ENCODE data around the gene KIAA1671.

Gene KIAA1671

DNA sequence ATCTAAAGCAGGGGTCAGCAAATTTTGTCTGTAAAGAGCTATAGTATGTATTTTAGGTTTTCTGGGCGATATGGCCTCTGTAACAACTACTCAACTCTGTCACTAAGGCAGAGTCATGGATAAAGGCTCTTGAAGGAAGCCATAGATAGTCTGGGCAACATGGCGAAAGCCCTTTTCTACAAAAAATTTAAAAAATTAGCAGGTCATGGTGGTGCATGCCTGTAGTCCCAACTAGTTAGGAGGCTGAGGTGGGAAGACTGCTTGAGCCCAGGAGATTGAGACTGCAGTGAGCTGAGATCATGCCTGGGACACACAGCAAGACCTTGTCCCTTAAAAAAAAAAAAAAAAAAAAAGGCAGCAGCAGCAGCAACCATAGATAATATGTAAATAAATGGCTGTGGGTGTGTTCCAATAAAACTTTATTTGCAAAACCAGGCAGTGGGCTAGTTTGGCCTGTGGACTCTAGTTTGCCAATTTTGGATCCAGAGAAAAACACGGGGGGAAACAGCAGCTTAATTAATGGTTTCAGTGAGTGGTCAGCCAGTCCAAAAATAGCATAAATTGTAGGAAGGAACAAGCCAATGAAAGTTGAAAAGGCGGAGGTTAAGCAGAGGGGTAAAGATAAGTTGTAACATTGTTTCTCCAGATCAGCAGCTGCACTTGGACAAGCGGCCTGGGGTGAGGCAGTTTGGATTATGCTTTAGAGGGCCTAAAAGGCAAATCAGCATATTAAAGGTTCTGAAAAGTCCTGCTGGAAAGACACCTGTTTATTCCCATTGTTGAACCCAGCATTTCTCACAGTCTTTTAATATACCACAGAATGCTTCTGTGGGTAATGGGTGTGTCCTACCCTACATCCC is 62.6 kb downstream of the KIAA1671 start:
- DNase-seq (ENCODE audit: low read depth in 2 of 2): no peak

- no peak for DNase-seq (ENCODE audit: low read depth in 2 of 2)
Observed at GRCh38 chr22:25016311-25016710, 63.8 kb downstream of the KIAA1671 start.

DNA sequence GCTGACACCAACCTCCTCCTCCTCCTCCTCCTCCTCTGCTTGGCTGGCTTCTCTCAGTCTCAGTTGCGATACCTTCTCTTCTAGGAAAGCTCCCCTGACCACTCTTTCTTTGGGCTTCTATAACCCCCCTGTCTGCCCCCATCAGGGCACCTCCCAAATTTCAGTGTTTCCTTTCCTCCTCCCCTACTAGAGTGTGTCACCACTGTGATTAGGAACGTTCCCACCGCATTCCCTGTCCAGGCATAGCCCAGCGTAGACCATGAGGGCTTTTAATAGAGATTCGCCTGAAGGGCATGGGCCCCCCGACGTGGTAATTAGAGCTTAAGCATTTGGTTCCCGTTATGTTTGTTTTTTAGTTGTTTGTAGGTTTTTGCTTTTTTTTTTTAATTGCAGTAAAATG is 65.5 kb downstream of the KIAA1671 start:
- no peak for DNase-seq (ENCODE audit: low read depth in 2 of 2)

GRCh38 chr22:25019427-25020184 is 67.1 kb downstream of the KIAA1671 start:
- DNase-seq (ENCODE audit: low read depth in 2 of 2): no peak

DNA sequence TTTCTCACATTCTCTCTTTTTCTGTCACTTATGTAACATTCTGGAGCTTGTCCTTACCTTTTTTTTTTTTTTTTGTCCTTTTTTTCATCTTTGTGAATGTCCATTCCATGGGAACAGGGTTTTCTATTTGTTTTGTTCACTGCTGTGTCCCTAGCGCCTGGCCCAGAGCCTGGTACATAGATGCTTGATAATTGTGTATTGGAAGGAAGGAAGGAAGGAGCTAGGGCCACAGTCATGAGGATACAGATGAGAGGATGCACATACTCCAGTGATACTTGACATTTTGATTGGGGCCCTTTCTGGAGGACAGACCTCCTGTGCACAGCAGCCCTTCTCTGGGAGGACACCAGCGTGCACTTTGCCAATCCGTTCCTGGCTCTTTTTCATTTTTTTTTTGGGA is 68.9 kb downstream of the KIAA1671 start:
- DNase-seq (ENCODE audit: low read depth in 2 of 2): no peak

- DNase-seq (ENCODE audit: low read depth in 2 of 2): no peak
Observed at GRCh38 chr22:25021976-25022711, 69.6 kb downstream of the KIAA1671 start.

- no peak for DNase-seq (ENCODE audit: low read depth in 2 of 2)
Observed at GRCh38 chr22:25023879-25024278, 71.4 kb downstream of the KIAA1671 start.

DNA sequence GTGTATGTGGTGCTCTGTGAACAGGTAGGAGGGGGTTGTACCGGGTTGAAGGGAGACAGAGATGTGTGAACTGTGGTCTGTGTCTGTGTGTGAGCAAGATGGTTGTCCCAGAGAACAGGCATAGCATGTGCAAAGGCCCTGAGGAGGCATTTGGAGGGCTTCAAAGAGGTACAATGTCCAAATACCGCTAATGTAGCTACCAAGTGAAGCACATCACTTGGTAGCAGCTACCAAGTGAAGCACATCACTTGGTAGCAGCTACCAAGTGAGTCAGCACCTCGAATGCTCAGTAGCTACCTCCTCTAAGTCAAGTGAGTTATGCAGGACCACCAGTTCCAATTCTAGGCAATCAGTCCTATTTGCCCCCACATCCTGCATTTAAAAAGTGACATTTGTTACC is 72.4 kb downstream of the KIAA1671 start:
- DNase-seq (ENCODE audit: low read depth in 2 of 2): no peak

DNA sequence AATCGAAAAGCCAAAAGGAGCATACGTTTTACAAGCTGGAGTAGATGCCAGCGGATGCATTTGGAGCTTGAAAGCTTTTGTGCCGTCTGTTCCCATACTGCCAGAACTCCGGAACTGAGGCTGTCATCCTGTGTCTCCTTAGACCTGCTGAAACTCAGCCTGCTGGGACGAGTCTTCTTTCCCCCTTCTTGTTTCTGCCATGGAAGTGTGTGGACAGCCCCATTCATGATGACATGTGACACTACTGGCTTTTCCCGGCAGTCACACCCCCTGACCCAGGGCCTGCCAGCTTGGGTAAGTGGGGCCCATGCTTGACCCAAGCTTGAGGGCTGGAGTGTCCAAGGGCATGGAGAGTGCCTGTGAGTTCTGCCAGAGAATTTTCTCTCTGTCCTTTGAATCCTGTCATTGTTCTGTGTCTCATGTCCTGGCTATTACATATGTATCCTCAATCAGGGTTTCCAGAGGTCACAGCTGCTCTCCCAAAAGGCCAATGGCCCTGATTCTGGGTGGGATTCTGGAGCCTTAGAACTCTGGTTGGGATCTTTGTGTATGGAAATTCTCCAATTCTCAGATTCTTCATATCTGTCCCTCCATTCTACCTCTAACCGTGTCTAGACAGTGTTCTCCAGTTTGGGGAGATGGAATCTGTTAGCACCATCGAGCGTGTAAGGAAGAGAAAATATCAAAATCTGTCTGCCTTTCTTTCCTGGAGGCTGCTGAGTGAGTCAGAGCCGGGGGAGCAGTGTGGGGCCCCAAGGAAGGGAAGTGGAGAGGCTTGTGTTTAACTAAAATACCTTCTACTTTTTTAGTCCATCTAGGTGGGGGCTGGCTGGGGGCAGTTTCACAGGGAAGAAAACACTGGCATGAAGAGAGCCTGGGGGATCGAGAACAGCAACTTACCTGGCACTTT is 73.2 kb downstream of the KIAA1671 start:
- DNase-seq (ENCODE audit: low read depth in 2 of 2): no peak

DNA sequence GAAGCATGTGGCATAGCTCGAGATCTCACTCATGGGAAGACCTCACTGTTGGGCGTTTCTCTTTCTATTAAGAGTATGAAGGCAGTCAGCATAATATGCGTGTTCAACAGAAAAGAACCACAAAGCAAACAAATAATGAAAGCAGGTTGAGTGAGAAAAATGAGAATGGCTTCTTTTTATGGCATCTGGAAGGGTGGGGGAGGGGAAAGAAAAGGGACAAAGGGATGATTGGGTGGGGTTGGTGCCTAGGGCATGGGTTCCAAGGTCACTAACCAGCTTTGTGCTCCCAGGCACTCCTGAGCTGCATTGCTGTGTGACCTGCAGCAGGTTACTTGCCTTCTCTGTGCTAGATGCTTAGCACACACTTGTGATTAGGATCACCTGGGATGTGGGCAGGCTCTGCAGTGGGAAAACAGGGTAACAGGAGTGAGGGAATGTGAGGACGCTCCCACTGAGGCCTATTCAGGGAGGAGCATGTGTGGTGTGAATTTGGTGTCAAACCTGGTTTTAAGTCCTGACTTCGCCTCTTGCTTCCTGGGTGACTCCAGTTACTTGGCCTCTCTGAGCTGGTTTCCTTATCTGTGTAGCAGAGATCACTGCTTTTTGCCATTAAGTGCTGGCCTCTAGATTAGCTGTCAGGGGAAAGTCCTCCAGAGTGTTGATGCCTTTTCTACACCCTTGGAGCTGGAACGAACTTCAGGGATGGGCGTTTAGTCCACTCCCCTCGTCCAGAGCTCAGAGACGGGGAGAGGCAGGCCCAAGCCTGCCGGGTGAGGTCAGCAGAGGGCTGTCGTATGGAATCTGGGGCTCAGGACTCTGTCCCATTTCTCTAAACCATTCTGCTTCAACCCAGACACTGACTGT is 74.8 kb downstream of the KIAA1671 start:
- DNase-seq (ENCODE audit: low read depth in 2 of 2): no peak

GRCh38 chr22:25027959-25028840 is 75.7 kb downstream of the KIAA1671 start:
- DNase-seq (ENCODE audit: low read depth in 2 of 2): no peak

- DNase-seq (ENCODE audit: low read depth in 2 of 2): no peak
Observed at GRCh38 chr22:25028841-25029141, 76.3 kb downstream of the KIAA1671 start.

DNA sequence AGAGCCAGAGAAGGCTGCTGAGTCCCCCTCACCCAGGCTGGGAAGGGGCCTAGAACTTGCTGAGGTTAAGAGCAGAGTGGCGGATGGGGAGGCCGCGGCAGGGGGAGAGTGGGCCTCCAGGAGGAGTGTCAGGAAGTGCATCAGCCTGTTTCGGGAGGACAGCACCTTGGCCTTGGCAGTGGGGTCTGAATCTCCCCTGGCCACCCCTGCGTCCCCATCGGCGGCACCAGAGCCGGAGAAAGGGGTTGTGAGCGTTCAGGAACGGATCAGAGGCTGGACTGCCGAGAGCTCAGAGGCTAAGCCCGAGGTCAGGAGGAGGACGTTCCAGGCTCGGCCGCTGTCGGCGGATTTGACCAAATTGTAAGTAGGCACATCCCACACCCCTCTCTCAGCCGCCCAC is 76.7 kb downstream of the KIAA1671 start:
- no peak for DNase-seq (ENCODE audit: low read depth in 2 of 2)

DNA sequence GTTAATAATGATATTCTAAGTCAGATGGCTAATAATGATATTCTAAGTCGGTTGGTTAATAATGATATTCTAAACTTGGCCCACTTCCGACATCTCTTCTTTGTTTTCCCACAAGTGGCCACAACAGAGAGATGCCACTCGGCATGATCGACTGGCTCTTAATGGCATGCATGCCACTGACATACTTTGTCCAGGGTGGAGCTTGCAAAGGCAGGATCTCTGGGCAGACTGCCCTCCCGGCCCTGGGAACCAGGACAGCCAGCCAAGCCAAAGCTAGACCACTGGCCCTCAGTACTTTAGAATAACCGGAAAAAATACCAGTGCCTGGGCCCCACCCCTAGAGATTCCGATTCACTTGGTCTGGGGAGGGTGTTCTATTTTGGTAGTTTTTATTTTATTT is 78.1 kb downstream of the KIAA1671 start:
- no peak for DNase-seq (ENCODE audit: low read depth in 2 of 2)

DNA sequence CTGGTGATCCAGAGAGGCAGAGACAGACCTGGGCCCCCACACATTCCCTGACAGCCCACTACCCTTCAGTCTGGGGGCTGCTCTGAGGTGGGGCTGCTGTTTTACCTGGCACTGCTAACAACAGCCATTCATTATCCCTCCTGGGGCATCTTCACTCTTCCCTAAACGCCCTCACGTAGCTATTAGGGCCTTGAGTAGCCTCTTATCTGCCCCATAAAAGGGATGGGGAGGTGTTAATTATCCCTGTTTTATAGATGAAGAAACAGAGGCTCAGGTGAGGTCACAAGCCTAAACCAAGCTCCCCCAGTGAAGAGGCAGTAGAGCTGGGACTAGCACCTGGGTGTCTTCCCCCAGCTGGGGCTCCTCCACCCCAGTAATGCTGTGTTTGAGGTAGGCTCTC is 79.5 kb downstream of the KIAA1671 start:
- DNase-seq (ENCODE audit: low read depth in 2 of 2): no peak

GRCh38 chr22:25035715-25036114 is 83.2 kb downstream of the KIAA1671 start:
- DNase-seq (ENCODE audit: low read depth in 2 of 2): no peak

DNA sequence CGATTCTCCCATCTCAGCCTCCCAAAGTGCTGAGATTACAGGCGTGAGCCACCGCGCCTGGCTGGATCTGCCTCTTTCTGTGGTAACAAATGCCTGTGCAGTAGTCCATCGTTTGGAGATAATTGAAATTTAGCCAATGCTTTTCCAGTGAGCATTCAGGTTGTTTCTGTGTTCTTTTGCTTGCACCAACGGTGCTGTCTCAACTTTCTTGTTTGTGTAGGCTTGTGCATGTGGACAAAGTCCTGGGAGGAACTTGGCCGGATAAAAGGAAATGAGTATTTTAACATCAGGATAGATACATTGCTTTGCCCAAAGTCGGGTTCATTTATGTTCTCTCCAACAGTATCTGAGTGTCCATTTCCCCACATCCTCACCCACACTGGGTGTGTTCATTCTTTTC is 85.7 kb downstream of the KIAA1671 start:
- DNase-seq (ENCODE audit: low read depth in 2 of 2): no peak

- DNase-seq (ENCODE audit: low read depth in 2 of 2): no peak
Observed at GRCh38 chr22:25038771-25039170, 86.3 kb downstream of the KIAA1671 start.

- DNase-seq (ENCODE audit: low read depth in 2 of 2): no peak
Observed at GRCh38 chr22:25039255-25039654, 86.7 kb downstream of the KIAA1671 start.

DNA sequence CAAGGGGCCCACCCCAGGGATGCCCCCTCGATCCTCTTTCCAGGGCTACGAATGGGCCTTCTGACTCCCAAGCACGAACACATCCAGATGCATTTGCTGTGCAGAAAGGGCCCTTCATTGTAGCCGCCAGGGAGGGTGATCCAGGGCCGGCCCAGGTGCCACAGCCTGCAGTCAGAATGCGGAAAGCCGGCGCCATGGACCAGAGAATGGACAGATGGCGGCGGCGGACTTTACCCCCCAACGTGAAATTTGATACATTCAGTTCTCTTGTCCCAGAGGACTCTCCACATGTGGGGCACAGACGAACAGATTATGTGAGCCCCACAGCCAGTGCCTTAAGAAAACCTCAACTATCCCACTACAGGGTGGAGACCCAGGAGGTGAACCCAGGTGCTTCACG is 87.2 kb downstream of the KIAA1671 start:
- no peak for DNase-seq (ENCODE audit: low read depth in 2 of 2)

Data from stimulated activated CD8-positive, alpha-beta memory T cell treated with anti-CD3 and anti-CD28 coated beads, Interleukin-7, amount 100 ng/mL, for 4 hours (primary cell).